Endothelial cell of umbilical vein (primary cell): ENCODE measurements around the gene DENND1B. TPM values are rescaled to one million over a fixed set of nuclear protein-coding genes. Genes with fewer than 3 reads are reported as not detected.

Source experiments
- BruUV-seq: library from RNA; stranded (reverse); fragments of 400-500 nt; replicated peaks from 2 replicates; lab custom pipeline; 2021; lab: Mats Ljungman, UMichigan
- CTCF ChIA-PET: fragments of 300-600, 350-600 bp; sonication (Branson Sonifier 250); formaldehyde crosslinking; loops from one replicate; lab custom pipeline; 2021; ENCODE audit warnings: antibody characterized with exemption, inconsistent platforms; lab: Charles Lee
- POLR2A ChIA-PET: fragments of 300-600, 350-600 bp; sonication (Branson Sonifier 250); formaldehyde crosslinking; loops from one replicate; lab custom pipeline; 2021; ENCODE audit warnings: antibody characterized with exemption, inconsistent platforms; lab: Charles Lee
- DNase-seq: peaks from one replicate; pipeline ENCODE4 v3.0.0-alpha.2; 2011; ENCODE audit warnings: low read depth, low spot score
- FAIRE-seq: peaks from 2 replicates; lab custom pipeline; 2011; peaks lifted over from hg19 to GRCh38; lab: Jason Lieb, UNC
- H2AFZ ChIP-seq: 2 replicates; pipeline ENCODE4 v1.6.0; 2012; ENCODE audit warnings: low read depth, low read length, control low read depth, inconsistent platforms
- H3K27ac ChIP-seq: 2 replicates; pipeline ENCODE4 v1.5.1; 2011; ENCODE audit warnings: low read depth, mild to moderate bottlenecking, control low read depth, low read length, moderate library complexity; ENCODE audit not compliant: insufficient read depth
- H3K27me3 ChIP-seq, 2 experiments: 2 replicates each; pipeline versions ENCODE4 v1.6.0 to v1.6.1; 2011; ENCODE audit warnings: low read length in 2 of 2, mixed read lengths in 1 of 2; ENCODE audit not compliant: control insufficient read depth in 2 of 2, insufficient read depth in 2 of 2
- H3K36me3 ChIP-seq, 2 experiments: 2 replicates in 1 of 2; 3 replicates in 1 of 2; pipeline ENCODE4 v1.5.1; 2011; ENCODE audit warnings: low read length in 2 of 2, mild to moderate bottlenecking in 1 of 2, moderate library complexity in 1 of 2; ENCODE audit not compliant: control insufficient read depth in 2 of 2, insufficient read depth in 2 of 2; ENCODE audit errors: extremely low read depth in 1 of 2
- H3K4me1 ChIP-seq: 3 replicates; pipeline ENCODE4 v1.5.1; 2011; ENCODE audit warnings: mild to moderate bottlenecking, low read length; ENCODE audit not compliant: control insufficient read depth, insufficient read depth; ENCODE audit errors: extremely low read depth
- H3K4me2 ChIP-seq: 2 replicates; pipeline ENCODE4 v1.6.1; 2011; ENCODE audit warnings: low read length, control low read depth, mixed read lengths; ENCODE audit not compliant: insufficient read depth
- H3K4me3 ChIP-seq, 3 experiments: fragments of 200-600 bp in 1 of 3; sonication (generic), shearing (Covaris generic) in 1 of 3; replicated peaks in 1 of 3; 2 replicates each; pipeline ENCODE4 v1.5.1; 2011 to 2016; ENCODE audit warnings: control low read depth in 3 of 3, low read length in 3 of 3, mild to moderate bottlenecking in 2 of 3, inconsistent platforms in 1 of 3, low read depth in 1 of 3, moderate library complexity in 1 of 3; ENCODE audit not compliant: insufficient read depth in 1 of 3
- H3K79me2 ChIP-seq: 2 replicates; pipeline ENCODE4 v1.6.0; 2012; ENCODE audit warnings: low read length, inconsistent platforms; ENCODE audit not compliant: control insufficient read depth, insufficient read depth
- H3K9ac ChIP-seq: replicated peaks from 2 replicates; pipeline ENCODE3; 2011; ENCODE audit warnings: low read length, control low read depth; ENCODE audit not compliant: insufficient read depth; ENCODE audit errors: extremely low read depth
- H3K9me1 ChIP-seq: replicated peaks from 3 replicates; pipeline ENCODE4 v1.6.0; 2011; ENCODE audit warnings: mild to moderate bottlenecking, low read length; ENCODE audit not compliant: control insufficient read depth, insufficient read depth; ENCODE audit errors: extremely low read depth
- H3K9me3 ChIP-seq: replicated peaks from 2 replicates; pipeline ENCODE4 v1.5.1; 2012; ENCODE audit warnings: low read length, inconsistent platforms; ENCODE audit not compliant: control insufficient read depth, insufficient read depth
- H4K20me1 ChIP-seq: replicated peaks from 2 replicates; pipeline ENCODE3; 2011; ENCODE audit warnings: mild to moderate bottlenecking, low read length; ENCODE audit not compliant: control insufficient read depth, insufficient read depth; ENCODE audit errors: extremely low read depth
- CTCF ChIP-seq, 2 donors: IDR thresholded peaks; 1 replicate in 1 of 2; 2 replicates in 1 of 2; pipeline ENCODE4 v1.5.1; 2011; ENCODE audit warnings: low read length in 2 of 2, mild to moderate bottlenecking in 2 of 2, moderate library complexity in 2 of 2, control low read depth in 1 of 2, inconsistent platforms in 1 of 2, low read depth in 1 of 2; ENCODE audit not compliant: insufficient read depth in 1 of 2; ENCODE audit errors: extremely low read depth in 1 of 2
- EZH2 ChIP-seq: IDR thresholded peaks from 2 replicates; pipeline ENCODE4 v1.6.1; 2012; ENCODE audit warnings: borderline replicate concordance, low read depth, mild to moderate bottlenecking, moderate library complexity, low read length, inconsistent platforms; ENCODE audit not compliant: severe bottlenecking
- FOS ChIP-seq: IDR thresholded peaks from 2 replicates; pipeline ENCODE4 v1.6.1; 2011; ENCODE audit warnings: mild to moderate bottlenecking, low read length, moderate library complexity, borderline replicate concordance; ENCODE audit not compliant: insufficient read depth
- GATA2 ChIP-seq: IDR thresholded peaks from 2 replicates; pipeline ENCODE4 v1.7.0; 2011; ENCODE audit warnings: low read depth, mild to moderate bottlenecking, moderate library complexity, mixed read lengths, low read length; ENCODE audit not compliant: insufficient read length, insufficient read depth
- JUN ChIP-seq: IDR thresholded peaks from 2 replicates; pipeline ENCODE4 v1.6.1; 2011; ENCODE audit warnings: borderline replicate concordance, low read depth; ENCODE audit not compliant: insufficient read length, insufficient read depth
- MAX ChIP-seq: IDR thresholded peaks from 2 replicates; pipeline ENCODE4 v1.6.1; 2011; ENCODE audit not compliant: insufficient read depth, insufficient read length
- MYC ChIP-seq: IDR thresholded peaks from one replicate; pipeline ENCODE4 v1.6.1; 2011; ENCODE audit warnings: mild to moderate bottlenecking, low read depth, low read length
- POLR2A ChIP-seq: IDR thresholded peaks from 2 replicates; pipeline ENCODE4 v1.6.1; 2012; ENCODE audit warnings: low read depth, mild to moderate bottlenecking, control low read depth, low read length
- POLR2AphosphoS5 ChIP-seq: IDR thresholded peaks from 2 replicates; pipeline ENCODE4 v1.6.1; 2012; ENCODE audit warnings: low read depth, mild to moderate bottlenecking, control low read depth, low read length, moderate library complexity; ENCODE audit not compliant: insufficient read depth
- dilution Hi-C: fragments of 300-500 bp; cut with MboI; formaldehyde crosslinking; loops from one replicate; pipeline ENCODE4 v1.15.0; 2019; ENCODE audit warnings: low sequenced_read_pairs; ENCODE audit not compliant: extremely low pct_ligation_motif_present
- intact Hi-C: fragments of 100-400 bp; cut with micrococcal nuclease; formaldehyde crosslinking; loops from one replicate; pipeline ENCODE4 v1.10.0; 2022
- polyA plus RNA-seq, 4 experiments: library from polyadenylated mRNA; depleted of rRNA in 3 of 4; stranded (reverse) in 3 of 4; unstranded in 1 of 4; fragments of >200 nt; gene quantifications; 2 replicates each; pipeline versions ENCODE4 v1.2.1 to v1.2.3, GENCODE V29; 2011 to 2012; ENCODE audit warnings: missing spikeins in 1 of 4
- total RNA-seq: library from RNA; stranded (reverse); gene quantifications from 2 replicates; pipeline ENCODE4 v1.2.3, GENCODE V29; 2021

DENND1B gene
- total and polyA plus RNA-seq, 2 donors (not counting 3 experiments of a cell fraction or from before 2014, with no cell fraction given) = 0.97 to 3.3 TPM

GRCh38 chr1:197561041-197561440, 214.2 kb downstream of the DENND1B start:
- DNase-seq (no peak), FAIRE-seq (no peak)
- BruUV-seq = no TSS peak
- Histone ChIP-seq H3K27ac (no peak overlapping the region), H3K4me2 (no peak overlapping the region), H3K4me1 (no peaks in the 10 kb centered on the region), H3K9me3 (no peaks in the 10 kb centered on the region), H4K20me1 (no peaks in the 10 kb centered on the region), H3K4me3 (no peak overlapping the region), H3K27me3 (no peaks in the 10 kb centered on the region), H3K9me1 (no peaks in the 10 kb centered on the region), H3K9ac (no peak overlapping the region), H2AFZ (no peak overlapping the region), H3K36me3 (no peaks in the 10 kb centered on the region), H3K79me2 (no peaks in the 10 kb centered on the region)
- ChIA-PET POLR2A (no interaction called here), CTCF (no interaction called here)
- TF ChIP-seq FOS (no peak), MYC (no peak), POLR2A (no peak), CTCF (IDR thresholded peaks at IDR 0.05; ENCODE audit: extremely low read depth in 1 of 2, insufficient read depth in 1 of 2, low read depth in 1 of 2, low read length in 2 of 2) (no peak), POLR2AphosphoS5 (no peak), MAX (no peak), GATA2 (no peak), EZH2 (no peak), JUN (no peak)
- intact Hi-C loops = no loop called here
- dilution Hi-C loops = no loop called here
